ENCODE results near the gene CNIH3.

The CNIH3 gene

DNA sequence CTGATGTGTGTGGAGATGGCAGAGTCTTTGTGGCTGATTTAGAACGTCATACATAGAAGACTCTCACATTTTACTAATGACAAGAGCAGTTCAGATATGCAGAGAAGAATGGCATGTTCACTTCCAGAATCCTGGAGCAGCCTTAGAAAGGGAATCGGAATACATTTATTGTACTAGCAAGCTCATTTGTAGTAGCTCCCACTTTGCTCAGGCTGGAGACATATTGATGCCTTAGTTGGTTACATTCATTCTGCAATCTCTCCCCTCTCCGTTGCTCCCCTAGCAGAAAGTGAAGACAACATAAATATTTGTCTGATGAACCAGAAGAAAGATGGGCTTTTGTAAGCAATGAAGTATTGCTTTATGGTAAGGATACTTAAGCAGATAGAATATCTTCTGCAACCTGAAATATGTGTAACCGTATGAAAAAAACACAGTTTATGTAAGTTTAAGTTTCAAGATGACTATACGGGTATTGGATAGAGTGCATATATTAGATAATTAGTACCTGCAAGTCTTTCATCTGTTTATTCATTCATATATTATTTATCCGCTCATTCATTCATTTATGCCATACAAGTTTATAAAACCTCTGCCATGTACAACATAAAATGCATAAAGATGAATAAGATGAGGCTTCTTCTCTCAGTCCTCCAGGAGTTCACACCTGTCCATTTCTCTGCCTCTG, 135.7 kb downstream of the CNIH3 start:
- no peaks in the 10 kb centered on the region for H3K27me3 ChIP-seq (ENCODE audit: insufficient read depth, low read length, poor library complexity)
- no peaks in the 10 kb centered on the region for H4K20me1 ChIP-seq (ENCODE audit: insufficient read depth, low read length)
- no peak overlapping the region for H3K4me3 ChIP-seq (ENCODE audit: low read depth in 1 of 2, low read length in 2 of 2)
- no peak for TF ChIP-seq EZH2 (IDR thresholded peaks at IDR 0.05; ENCODE audit: borderline replicate concordance, low read depth, low read length, severe bottlenecking)
- TF ChIP-seq, protein P1, sequence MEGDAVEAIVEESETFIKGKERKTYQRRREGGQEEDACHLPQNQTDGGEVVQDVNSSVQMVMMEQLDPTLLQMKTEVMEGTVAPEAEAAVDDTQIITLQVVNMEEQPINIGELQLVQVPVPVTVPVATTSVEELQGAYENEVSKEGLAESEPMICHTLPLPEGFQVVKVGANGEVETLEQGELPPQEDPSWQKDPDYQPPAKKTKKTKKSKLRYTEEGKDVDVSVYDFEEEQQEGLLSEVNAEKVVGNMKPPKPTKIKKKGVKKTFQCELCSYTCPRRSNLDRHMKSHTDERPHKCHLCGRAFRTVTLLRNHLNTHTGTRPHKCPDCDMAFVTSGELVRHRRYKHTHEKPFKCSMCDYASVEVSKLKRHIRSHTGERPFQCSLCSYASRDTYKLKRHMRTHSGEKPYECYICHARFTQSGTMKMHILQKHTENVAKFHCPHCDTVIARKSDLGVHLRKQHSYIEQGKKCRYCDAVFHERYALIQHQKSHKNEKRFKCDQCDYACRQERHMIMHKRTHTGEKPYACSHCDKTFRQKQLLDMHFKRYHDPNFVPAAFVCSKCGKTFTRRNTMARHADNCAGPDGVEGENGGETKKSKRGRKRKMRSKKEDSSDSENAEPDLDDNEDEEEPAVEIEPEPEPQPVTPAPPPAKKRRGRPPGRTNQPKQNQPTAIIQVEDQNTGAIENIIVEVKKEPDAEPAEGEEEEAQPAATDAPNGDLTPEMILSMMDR (IDR thresholded peaks at IDR 0.05; ENCODE audit: borderline replicate concordance, extremely low read depth, low read length, poor library complexity, severe bottlenecking), result no peak
- DNase-seq (no peak), ATAC-seq (ENCODE audit: insufficient read depth, low read depth) (no peak)
- peaks cover 26% of the 10 kb centered on the region for H3K4me1 ChIP-seq (ENCODE audit: insufficient read depth, low read length)
- H3K36me3 ChIP-seq (ENCODE audit: insufficient read depth, low read length), result no peaks in the 10 kb centered on the region
- no peak overlapping the region for H3K27ac ChIP-seq (ENCODE audit: low read length)
- no peaks in the 10 kb centered on the region for H3K9me3 ChIP-seq (ENCODE audit: insufficient read depth, low read length, severe bottlenecking)
- no peak overlapping the region for H3K9ac ChIP-seq (ENCODE audit: low read depth, low read length)
- H2AFZ ChIP-seq (ENCODE audit: low read depth, low read length), result no peak overlapping the region
- H3K4me2 ChIP-seq (ENCODE audit: insufficient read depth, low read length), result no peak overlapping the region
- H3K79me2 ChIP-seq (ENCODE audit: insufficient read depth, low read length), result no peaks in the 10 kb centered on the region

DNA sequence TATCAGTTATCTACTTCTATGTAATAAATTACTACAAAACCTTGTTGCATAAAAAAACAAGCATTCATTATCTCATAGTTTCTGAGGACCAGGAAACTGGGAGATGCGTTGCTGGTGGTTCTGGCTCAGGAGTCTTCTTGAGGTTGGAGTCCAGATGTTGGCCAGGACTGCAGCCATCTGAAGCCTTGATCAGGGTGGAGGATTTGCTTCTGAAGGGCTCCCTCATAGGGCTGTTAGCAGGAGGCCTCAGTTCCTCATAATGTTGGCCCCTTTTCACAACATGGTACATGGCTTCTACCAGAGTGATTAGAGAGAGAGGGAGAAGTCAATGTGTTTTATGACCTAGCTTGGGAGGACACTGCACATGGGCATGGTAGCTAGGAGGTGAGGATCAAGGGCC, 137.4 kb downstream of the CNIH3 start:
- Histone ChIP-seq H3K9me3 (ENCODE audit: insufficient read depth, low read length, severe bottlenecking) (no peaks in the 10 kb centered on the region), H4K20me1 (ENCODE audit: insufficient read depth, low read length) (no peaks in the 10 kb centered on the region), H3K79me2 (ENCODE audit: insufficient read depth, low read length) (no peaks in the 10 kb centered on the region), H3K36me3 (ENCODE audit: insufficient read depth, low read length) (no peaks in the 10 kb centered on the region), H3K27me3 (ENCODE audit: insufficient read depth, low read length, poor library complexity) (no peaks in the 10 kb centered on the region), H2AFZ (ENCODE audit: low read depth, low read length) (no peak overlapping the region), H3K4me1 (ENCODE audit: insufficient read depth, low read length) (peaks cover 11% of the 10 kb centered on the region; the same call in 1 of the 2 replicates), H3K4me3 (ENCODE audit: low read depth in 1 of 2, low read length in 2 of 2) (no peak overlapping the region), H3K27ac (ENCODE audit: low read length) (no peak overlapping the region), H3K9ac (ENCODE audit: low read depth, low read length) (no peak overlapping the region), H3K4me2 (ENCODE audit: insufficient read depth, low read length) (no peak overlapping the region)
- DNase-seq (no peak), ATAC-seq (ENCODE audit: insufficient read depth, low read depth) (no peak)
- no peak for TF ChIP-seq EZH2 (IDR thresholded peaks at IDR 0.05; ENCODE audit: borderline replicate concordance, low read depth, low read length, severe bottlenecking)
- TF ChIP-seq, protein P1 (IDR thresholded peaks at IDR 0.05; ENCODE audit: borderline replicate concordance, extremely low read depth, low read length, poor library complexity, severe bottlenecking), result no peak

DNA sequence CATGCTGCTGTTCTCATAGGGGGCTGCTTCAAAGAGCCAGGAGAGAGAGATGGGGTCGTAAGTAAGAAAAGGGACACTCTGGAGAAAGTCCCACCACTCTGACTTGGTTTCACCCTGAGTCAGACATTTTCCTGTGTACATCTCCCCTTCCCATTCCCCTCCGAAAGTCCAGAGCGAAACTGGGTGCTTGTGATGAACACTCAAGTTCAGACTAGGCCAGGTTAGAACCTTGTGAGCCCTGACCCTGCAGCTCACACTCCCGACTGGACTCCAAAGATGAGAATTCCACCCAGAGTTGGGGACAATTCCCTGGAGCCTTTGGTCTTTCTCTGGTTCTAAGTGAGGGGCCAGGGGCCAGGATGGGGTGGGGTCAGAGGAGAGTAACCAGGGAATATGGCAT, 139.5 kb downstream of the CNIH3 start:
- Histone ChIP-seq H3K4me2 (ENCODE audit: insufficient read depth, low read length) (no peak overlapping the region), H3K27me3 (ENCODE audit: insufficient read depth, low read length, poor library complexity) (no peaks in the 10 kb centered on the region), H3K27ac (ENCODE audit: low read length) (no peak overlapping the region), H3K79me2 (ENCODE audit: insufficient read depth, low read length) (no peaks in the 10 kb centered on the region), H3K4me1 (ENCODE audit: insufficient read depth, low read length) (peaks cover 7% of the 10 kb centered on the region; the same call in 1 of the 2 replicates), H3K36me3 (ENCODE audit: insufficient read depth, low read length) (no peaks in the 10 kb centered on the region), H2AFZ (ENCODE audit: low read depth, low read length) (no peak overlapping the region), H4K20me1 (ENCODE audit: insufficient read depth, low read length) (no peaks in the 10 kb centered on the region), H3K9me3 (ENCODE audit: insufficient read depth, low read length, severe bottlenecking) (peaks cover 6% of the 10 kb centered on the region), H3K9ac (ENCODE audit: low read depth, low read length) (no peak overlapping the region), H3K4me3 (ENCODE audit: low read depth in 1 of 2, low read length in 2 of 2) (no peak overlapping the region)
- no peak for ATAC-seq (ENCODE audit: insufficient read depth, low read depth)
- TF ChIP-seq EZH2 (IDR thresholded peaks at IDR 0.05; ENCODE audit: borderline replicate concordance, low read depth, low read length, severe bottlenecking), result no peak
- TF ChIP-seq, protein P1 (IDR thresholded peaks at IDR 0.05; ENCODE audit: borderline replicate concordance, extremely low read depth, low read length, poor library complexity, severe bottlenecking), result no peak
- DNase-seq, result no peak

Data from DND-41 (cell line).